Stimulated activated CD8-positive, alpha-beta memory T cell treated with anti-CD3 and anti-CD28 coated beads, Interleukin-7, amount 100 ng/mL, for 1 hour (primary cell): ENCODE measurements around the gene GPR32.
"Not testable (repeated sequence)": the region's sequence is repeated elsewhere in the genome, so short reads cannot be mapped to it uniquely, and the experiment has no call there.

ENCODE experiments used
- DNase-seq, 2 donors: peaks; one replicate each; pipeline ENCODE4 v3.0.0-alpha.2; 2020; ENCODE audit warnings: low read depth in 2 of 2

GPR32 gene

GRCh38 chr19:50783848-50784152 lies 13.5 kb downstream of the GPR32 start:
- DNase-seq = not testable (repeated sequence)

GRCh38 chr19:50784710-50785109 lies 14.4 kb downstream of the GPR32 start:
- DNase-seq = no peak

DNA sequence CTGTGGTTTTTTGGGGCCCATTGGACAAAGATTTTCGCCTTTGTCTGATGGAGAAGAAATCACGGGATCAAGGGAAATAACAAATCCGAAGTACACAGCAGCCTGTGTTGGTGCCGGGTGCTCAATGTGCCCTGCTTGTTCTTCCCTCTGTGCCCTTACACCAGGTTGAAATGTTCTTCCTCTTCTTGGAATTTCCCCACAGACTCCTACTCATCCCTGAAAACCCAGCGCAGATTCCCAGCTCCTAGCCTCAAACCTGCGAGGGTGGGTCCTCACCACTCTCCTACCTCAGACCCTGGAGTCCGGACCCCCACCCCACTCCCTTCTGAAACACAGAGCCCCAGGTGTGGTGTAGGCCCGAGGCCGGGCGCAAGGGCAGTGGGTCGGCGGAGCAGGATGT lies 15.1 kb downstream of the GPR32 start:
- no peak for DNase-seq

GRCh38 chr19:50790396-50790795 lies 20.1 kb downstream of the GPR32 start, which contains the start of gene ACP4:
Gene ACP4, plus strand, starts transcription at chr19:50790415. Its CDS starts 0 bp downstream, at chr19:50790415.
- no peak for DNase-seq

DNA sequence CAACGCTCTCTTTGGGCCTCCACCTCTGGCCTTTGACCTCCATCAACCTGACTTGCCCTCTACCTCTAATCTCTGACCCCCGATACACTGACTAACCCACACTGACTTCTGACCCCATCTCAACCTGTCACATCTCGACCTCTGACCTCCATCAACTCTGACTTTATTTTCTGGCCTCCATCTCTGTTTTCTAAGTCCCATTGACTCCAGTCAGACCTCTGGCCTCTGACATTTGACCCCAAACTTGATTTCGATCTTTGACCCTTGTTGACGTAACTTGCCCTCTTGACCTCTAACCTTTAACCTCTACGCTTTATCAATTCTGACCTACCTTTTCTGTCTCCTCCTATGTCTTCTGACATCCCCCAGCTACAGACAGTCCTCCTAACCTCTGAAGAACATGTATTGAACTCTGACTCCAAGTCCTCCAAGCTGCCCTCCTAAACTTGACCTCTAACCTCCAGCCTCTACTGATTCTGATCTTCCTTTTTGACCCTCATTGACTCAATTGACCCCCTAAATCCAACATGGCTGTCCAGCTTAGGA lies 20.7 kb downstream of the GPR32 start:
- DNase-seq = no peak

DNA sequence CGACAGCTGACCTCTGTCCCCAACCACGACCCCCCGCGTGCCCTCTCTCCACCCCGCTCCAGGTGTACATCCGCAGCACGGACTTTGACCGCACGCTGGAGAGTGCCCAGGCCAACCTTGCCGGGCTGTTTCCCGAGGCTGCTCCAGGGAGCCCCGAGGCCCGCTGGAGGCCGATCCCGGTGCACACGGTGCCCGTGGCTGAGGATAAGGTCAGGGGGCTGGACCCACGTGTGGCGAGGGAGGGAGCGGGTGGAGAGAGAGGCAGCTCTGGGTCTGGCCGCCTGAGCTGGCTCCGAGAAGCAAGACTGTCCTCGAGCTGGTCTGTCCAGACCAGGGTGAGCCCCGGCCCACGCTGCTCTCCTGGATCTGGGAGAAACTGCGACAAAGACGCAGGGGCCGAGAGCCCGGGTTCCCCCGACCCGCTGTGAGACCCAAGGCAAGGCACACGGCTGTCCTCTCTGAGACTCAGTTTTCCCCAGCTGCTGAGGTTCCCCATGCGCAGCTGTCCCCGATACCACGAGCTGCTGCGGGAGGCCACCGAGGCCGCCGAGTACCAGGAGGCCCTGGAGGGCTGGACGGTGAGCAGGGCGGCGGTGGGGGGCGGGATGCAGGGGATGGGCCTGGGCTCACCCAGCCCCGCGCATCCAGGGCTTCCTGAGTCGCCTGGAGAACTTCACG lies 21.5 kb downstream of the GPR32 start:
- DNase-seq = no peak

DNA sequence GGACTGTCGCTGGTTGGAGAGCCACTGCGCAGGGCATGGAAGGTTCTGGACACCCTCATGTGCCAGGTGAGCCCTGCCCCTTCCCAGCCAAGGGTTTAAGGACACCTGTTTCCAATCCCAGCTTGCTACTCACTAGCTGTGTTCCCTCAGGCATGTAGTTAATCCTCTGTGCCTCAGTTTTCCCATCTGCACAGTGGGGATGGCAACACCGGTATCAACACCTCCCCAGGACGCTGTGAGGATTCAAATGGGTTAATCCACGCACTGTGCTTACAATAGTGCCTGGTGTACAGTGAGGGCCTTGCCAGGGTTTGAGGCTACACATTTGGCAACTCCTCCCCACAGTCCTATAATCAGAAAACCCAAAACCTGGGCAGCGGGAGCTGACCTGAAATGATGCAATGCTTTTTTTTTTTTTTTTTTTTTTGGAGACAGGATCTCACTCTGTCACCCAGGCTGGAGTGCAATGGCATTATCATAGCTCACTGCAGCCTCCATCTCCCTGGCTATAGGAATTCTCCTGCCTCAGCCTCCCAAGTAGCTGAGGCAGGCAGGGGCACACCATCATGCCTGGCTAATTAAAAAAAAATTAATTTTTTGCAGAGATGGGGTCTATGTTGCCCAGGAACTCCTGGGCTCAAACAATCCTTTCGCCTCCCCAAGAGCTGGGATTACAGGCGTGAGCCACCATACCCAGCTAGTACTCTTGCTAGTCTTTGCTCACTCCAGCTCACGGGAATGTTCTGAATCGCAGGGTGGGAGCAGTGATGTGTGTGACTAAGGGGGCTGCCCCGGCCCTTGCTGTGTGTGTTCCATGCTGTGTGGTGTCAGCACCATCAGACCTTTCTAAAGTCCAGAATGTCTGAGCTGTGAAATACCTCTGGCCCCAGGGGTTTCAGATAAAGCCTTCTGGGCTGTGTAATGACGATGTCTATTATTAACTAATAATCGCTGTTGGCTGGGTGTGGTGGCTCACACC lies 22.3 kb downstream of the GPR32 start:
- no peak for DNase-seq

DNA sequence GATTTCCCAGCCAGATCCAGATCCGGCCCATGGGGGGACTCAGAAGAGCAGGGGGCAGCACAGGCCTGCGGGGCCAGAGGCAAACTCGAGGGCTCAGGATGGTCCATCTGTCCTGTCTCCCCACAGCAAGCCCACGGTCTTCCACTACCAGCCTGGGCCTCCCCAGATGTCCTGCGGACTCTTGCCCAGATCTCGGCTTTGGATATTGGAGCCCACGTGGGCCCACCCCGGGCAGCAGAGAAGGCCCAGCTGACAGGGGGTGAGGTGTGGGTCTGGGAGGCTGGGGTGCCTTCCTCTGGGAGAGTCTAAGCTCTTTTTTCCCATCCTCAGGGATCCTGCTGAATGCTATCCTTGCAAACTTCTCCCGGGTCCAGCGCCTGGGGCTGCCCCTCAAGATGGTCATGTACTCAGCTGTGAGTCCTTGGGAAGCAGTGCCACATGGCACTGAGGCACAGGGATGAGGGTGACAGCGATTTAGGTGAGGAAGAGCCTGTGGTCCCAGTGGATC lies 23.3 kb downstream of the GPR32 start:
- no peak for DNase-seq

DNA sequence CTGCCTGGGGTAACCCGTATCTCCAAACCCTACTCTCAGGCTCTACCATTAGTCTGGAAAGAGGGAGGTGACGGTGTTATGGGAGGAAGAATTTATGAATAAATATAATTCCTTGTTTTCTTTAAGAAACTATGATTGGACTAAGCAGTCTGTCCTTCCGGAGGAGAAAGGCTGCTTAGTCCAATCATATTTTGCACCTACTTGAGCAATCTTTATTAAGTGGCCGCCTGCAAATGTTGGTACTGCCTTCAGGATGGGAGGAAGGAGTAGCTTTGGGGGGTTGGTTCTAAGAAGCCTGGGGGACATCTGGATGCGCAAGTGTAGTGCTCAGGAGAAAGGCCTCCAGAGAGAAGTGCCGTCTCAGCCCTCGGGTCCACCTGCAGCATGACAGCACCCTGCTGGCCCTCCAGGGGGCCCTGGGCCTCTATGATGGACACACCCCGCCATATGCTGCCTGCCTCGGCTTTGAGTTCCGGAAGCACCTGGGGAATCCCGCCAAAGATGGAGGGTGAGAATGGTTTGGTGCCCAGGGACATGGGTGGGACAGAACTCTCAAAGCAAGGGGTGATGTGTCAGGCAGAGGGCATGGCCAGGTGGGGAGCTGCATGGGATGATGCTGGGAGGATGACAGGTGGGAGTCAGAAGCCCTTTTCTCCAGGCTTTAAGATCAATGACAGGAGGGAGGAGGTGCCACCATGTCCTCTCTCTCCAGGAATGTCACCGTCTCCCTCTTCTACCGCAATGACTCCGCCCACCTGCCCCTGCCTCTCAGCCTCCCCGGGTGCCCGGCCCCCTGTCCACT lies 24.0 kb downstream of the GPR32 start:
- DNase-seq = no peak

GRCh38 chr19:50794876-50795663 lies 24.8 kb downstream of the GPR32 start:
- no peak for DNase-seq

DNA sequence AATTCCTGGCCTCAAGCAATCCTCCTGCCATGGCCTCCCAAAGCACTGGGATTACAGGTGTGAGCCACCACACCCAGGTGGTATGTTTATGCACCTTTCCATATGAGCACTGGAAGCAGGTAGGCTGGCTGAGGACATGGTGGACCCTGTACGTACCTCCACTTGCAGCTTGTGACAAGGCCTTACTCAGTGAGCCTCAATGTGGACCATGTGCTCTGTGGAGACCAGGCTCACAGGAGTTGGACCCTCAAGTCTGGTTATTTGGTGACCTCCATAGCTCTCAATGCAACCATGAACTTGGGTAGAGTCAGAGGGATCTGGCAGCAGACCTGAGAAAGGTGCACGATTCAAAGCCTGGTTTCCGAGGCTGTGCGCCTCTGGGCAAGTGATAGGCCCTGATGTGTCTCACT lies 25.4 kb downstream of the GPR32 start:
- DNase-seq = no peak

DNA sequence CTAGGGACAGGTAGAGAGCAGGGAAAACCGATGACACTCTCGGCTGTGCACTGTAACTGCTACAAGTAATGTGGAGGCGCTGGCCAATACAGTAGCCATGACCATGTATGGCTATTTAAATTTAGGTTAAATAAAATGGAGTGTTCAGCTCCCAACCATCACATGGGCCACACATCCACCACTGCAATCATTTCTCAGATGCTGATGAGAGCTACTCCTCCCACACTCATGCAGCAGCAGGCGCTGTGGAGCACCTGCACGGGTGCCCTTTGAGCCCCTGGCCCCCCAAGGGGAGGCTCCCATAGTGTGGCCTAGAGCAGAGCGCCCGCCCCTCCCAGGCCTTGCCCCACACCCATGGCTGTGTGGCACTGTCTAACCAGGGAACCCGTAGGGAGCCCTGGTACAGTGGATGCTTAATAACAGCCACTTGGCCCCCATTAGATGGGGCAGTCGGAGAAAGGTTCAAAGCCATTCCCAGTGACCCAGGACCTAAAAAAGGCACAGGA lies 25.9 kb downstream of the GPR32 start:
- no peak for DNase-seq

DNA sequence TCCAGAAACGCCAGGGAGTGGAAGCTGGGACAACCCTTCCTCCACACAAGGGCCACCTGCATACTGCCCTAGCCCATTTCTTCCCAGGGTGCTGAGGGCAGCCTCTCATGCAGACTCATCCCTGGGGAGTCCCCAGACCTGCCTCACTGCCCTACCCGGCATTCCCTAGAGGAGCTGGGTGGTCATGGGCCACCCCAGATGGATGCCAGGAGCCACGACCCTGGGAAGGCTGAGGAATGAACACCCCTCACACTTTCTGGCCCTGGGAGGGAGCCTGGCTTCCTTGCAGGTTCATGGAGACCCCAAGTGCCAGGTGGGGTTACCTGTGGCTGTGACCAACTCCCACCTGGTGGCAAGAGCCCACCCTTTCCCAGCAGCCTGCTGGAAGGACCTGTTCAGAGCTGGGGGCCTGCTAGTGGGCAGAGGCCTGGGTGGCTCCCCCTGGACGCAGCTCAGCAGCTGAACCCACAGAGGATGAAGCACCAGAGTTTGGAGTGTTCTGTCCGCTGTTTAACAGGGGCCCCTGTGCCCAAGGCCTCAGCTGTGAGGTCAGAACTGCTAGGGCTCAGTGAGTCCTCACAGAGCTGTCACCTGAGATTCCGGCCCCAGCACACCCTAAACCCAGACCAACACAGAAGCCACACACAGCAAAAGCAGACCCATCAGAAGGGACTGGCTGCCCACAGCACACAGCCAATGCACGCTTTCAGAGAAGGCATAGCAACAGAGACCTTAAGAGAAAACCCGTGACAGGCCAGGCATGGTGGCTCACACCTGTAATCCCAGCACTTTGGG lies 26.6 kb downstream of the GPR32 start:
- no peak for DNase-seq

DNA sequence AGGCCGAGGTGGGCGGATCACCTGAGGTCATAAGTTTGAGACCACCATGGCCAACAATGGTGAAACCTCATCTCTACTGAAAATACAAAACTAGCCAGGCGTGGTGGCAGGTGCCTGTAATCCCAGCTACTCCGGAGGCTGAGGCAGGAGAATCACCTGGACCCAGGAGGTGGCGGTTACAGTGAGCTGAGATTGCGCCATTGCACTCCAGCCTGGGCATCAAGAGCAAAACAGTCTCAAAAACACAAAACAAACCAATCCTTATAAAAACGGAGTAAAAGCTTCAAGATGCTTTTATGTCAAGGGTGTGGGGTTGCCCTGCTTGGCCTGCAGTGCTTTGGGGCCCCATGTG lies 27.1 kb downstream of the GPR32 start:
- no peak for DNase-seq

- DNase-seq = no peak
Measured at GRCh38 chr19:50797781-50798658, 27.8 kb downstream of the GPR32 start.

DNA sequence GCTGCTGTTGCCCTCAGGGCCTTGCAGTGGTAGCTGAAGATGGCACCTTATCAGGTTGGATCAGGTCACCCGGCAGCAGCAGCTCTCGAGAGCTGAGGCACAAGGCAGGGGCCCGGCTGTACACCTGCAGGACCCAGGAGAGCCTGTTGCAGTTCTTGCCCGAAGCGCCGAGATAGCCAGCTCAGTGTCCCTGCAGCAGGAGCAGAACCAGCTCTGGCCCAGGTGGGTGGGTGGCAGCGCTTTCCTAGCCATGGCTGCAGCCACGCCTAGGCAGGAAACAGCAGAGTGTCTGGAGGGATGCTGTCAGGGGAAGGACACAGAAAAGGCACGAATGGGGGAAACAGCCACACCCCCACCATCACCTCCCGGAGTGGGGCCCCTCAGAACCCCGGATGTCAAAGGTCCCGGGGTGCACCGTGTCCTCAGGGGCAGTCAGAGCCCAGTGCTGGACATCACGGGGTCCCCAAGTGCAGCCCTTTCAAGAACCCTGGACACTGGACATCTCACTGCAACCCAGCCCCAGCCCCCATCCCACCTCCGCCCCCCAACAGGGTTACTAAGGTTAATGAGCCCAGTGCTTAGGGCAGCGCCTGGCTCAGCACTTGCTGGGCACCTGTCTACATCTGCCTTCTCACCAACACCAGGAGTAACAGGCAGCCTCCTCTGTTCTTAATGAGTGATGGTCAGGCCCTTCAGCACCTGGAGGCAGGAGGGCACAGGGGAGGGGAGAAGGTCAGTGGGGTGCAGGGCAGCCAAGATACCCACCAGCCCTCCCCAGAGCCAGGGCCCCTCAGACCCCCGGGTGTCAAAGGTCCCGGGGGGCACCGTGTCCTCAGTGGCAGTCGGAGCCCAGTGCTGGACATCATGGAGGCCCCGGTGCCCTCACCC lies 28.6 kb downstream of the GPR32 start:
- no peak for DNase-seq

DNA sequence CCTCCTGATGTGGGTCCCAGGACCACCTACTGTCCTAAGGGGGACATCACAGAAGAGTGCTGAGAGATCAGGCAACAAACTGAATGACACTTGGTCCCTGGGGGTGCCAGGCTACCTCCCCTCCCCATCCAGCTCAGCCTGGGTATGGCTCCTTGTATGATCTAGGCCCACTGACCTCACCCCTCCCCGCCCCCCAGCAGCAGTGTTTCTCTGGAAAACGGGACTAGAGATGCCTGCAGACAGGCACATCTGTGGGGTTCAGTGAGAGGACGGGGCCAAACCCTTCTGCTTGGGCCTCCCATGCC lies 29.2 kb downstream of the GPR32 start:
- no peak for DNase-seq

- DNase-seq = no peak
Measured at GRCh38 chr19:50801107-50801506, 30.8 kb downstream of the GPR32 start.
